H9 (cell line): ENCODE measurements around the gene ZNF784. TPM values are rescaled to one million over a fixed set of nuclear protein-coding genes. Genes with fewer than 3 reads are reported as not detected.

Experiments
- DNase-seq: peaks from one replicate; pipeline ENCODE4 v3.0.0-alpha.2; 2017
- H2AFZ ChIP-seq: one replicate; pipeline ENCODE4 v1.6.1; 2013; ENCODE audit warnings: mild to moderate bottlenecking, low read length, control low read depth, moderate library complexity
- H2AK5ac ChIP-seq: 2 replicates; pipeline ENCODE4 v1.6.1; 2013; ENCODE audit warnings: low read length, control low read depth, mixed read lengths; ENCODE audit not compliant: insufficient read length
- H2BK120ac ChIP-seq: one replicate; pipeline ENCODE4 v1.6.1; 2013; ENCODE audit warnings: low read depth, mild to moderate bottlenecking, low read length, control low read depth, inconsistent platforms; ENCODE audit not compliant: poor library complexity, severe bottlenecking
- H2BK12ac ChIP-seq: 2 replicates; pipeline ENCODE4 v1.6.1; 2013; ENCODE audit warnings: low read length, control low read depth, mixed read lengths, low read depth; ENCODE audit not compliant: insufficient read length
- H2BK15ac ChIP-seq: 2 replicates; pipeline ENCODE4 v1.6.1; 2013; ENCODE audit warnings: low read depth, low read length, control low read depth
- H2BK20ac ChIP-seq: one replicate; pipeline ENCODE4 v1.6.1; 2013; ENCODE audit warnings: low read depth, mild to moderate bottlenecking, low read length, control low read depth, inconsistent platforms; ENCODE audit not compliant: poor library complexity, severe bottlenecking
- H2BK5ac ChIP-seq: 2 replicates; pipeline ENCODE4 v1.6.1; 2013; ENCODE audit warnings: low read length, control low read depth, mixed read lengths; ENCODE audit not compliant: insufficient read length
- H3K14ac ChIP-seq: 2 replicates; pipeline ENCODE4 v1.6.1; 2013; ENCODE audit warnings: low read length, control low read depth; ENCODE audit not compliant: insufficient read depth
- H3K18ac ChIP-seq: 2 replicates; pipeline ENCODE4 v1.6.1; 2013; ENCODE audit warnings: low read depth, mild to moderate bottlenecking, mixed read lengths, low read length, control low read depth; ENCODE audit not compliant: insufficient read length
- H3K23ac ChIP-seq: 2 replicates; pipeline ENCODE4 v1.6.1; 2013; ENCODE audit warnings: low read length, control low read depth, mixed read lengths, low read depth; ENCODE audit not compliant: insufficient read length
- H3K23me2 ChIP-seq: 2 replicates; pipeline ENCODE4 v1.6.1; 2013; ENCODE audit warnings: low read depth, mild to moderate bottlenecking, mixed read lengths, low read length, control low read depth; ENCODE audit not compliant: insufficient read length, poor library complexity, severe bottlenecking
- H3K27ac ChIP-seq: 2 replicates; pipeline ENCODE4 v1.5.1; 2013; ENCODE audit warnings: low read length, control low read depth, mixed read lengths, low read depth; ENCODE audit not compliant: insufficient read length
- H3K27me3 ChIP-seq: 2 replicates; pipeline ENCODE4 v1.6.1; 2013; ENCODE audit warnings: low read length, control low read depth, inconsistent platforms; ENCODE audit not compliant: insufficient read depth
- H3K4ac ChIP-seq: 2 replicates; pipeline ENCODE4 v1.6.1; 2013; ENCODE audit warnings: low read depth, mild to moderate bottlenecking, control low read depth, inconsistent platforms, low read length, moderate library complexity
- H3K4me1 ChIP-seq: 2 replicates; pipeline ENCODE4 v1.6.1; 2013; ENCODE audit warnings: low read length, control low read depth, inconsistent platforms; ENCODE audit not compliant: insufficient read depth
- H3K4me2 ChIP-seq: 2 replicates; pipeline ENCODE4 v1.6.1; 2013; ENCODE audit warnings: low read length, control low read depth, mixed read lengths; ENCODE audit not compliant: insufficient read length, insufficient read depth
- H3K56ac ChIP-seq: 2 replicates; pipeline ENCODE4 v1.6.1; 2013; ENCODE audit warnings: low read depth, mild to moderate bottlenecking, mixed read lengths, low read length, control low read depth; ENCODE audit not compliant: insufficient read length
- H3K79me1 ChIP-seq: 2 replicates; pipeline ENCODE4 v1.6.1; 2013; ENCODE audit warnings: low read depth, mild to moderate bottlenecking, moderate library complexity, low read length, control low read depth, inconsistent platforms; ENCODE audit not compliant: insufficient read depth, poor library complexity, severe bottlenecking
- H3K79me2 ChIP-seq: 2 replicates; pipeline ENCODE4 v1.6.1; 2013; ENCODE audit warnings: low read length, control low read depth, inconsistent platforms; ENCODE audit not compliant: insufficient read depth
- H3K9ac ChIP-seq: 2 replicates; pipeline ENCODE4 v1.6.1; 2013; ENCODE audit warnings: low read length, control low read depth, mixed read lengths; ENCODE audit not compliant: insufficient read length; ENCODE audit errors: extremely low read depth
- H3K9me3 ChIP-seq: one replicate; pipeline ENCODE4 v1.6.1; 2013; ENCODE audit warnings: low read depth, low read length, inconsistent platforms; ENCODE audit not compliant: control insufficient read depth
- H3T11ph ChIP-seq: one replicate; pipeline ENCODE4 v1.6.1; 2013; ENCODE audit warnings: mild to moderate bottlenecking, low read length, control low read depth, inconsistent platforms
- H4K20me1 ChIP-seq: one replicate; pipeline ENCODE4 v1.6.1; 2013; ENCODE audit not compliant: control insufficient read depth, insufficient read length, insufficient read depth
- H4K5ac ChIP-seq: 2 replicates; pipeline ENCODE4 v1.6.1; 2013; ENCODE audit warnings: low read depth, mild to moderate bottlenecking, mixed read lengths, low read length, control low read depth; ENCODE audit not compliant: insufficient read length
- H4K8ac ChIP-seq: replicated peaks from 2 replicates; pipeline ENCODE4 v1.6.1; 2013; ENCODE audit warnings: low read length, control low read depth, mixed read lengths, low read depth; ENCODE audit not compliant: insufficient read length
- H4K91ac ChIP-seq: 2 replicates; pipeline ENCODE4 v1.6.1; 2013; ENCODE audit warnings: low read depth, mild to moderate bottlenecking, moderate library complexity, mixed read lengths, low read length, control low read depth; ENCODE audit not compliant: insufficient read length
- H3K27ac Mint-ChIP-seq, 3 experiments: 2 replicates in 2 of 3; 3 replicates in 1 of 3; pipeline ENCODE4 v1.8.0; 2020 to 2021; ENCODE audit warnings: mixed read lengths in 3 of 3, mild to moderate bottlenecking in 1 of 3, moderate library complexity in 1 of 3
- H3K27me3 Mint-ChIP-seq: 2 replicates; pipeline ENCODE4 v1.8.0; 2021; ENCODE audit warnings: low read depth, mild to moderate bottlenecking, moderate library complexity, mixed read lengths
- H3K36me3 Mint-ChIP-seq, 3 experiments: 2 replicates in 2 of 3; 3 replicates in 1 of 3; pipeline ENCODE4 v1.8.0; 2020 to 2021; ENCODE audit warnings: low read depth in 3 of 3, mixed read lengths in 3 of 3; ENCODE audit not compliant: insufficient read depth in 1 of 3
- H3K4me1 Mint-ChIP-seq, 2 experiments: 2 replicates each; pipeline ENCODE4 v1.8.0; 2020; ENCODE audit warnings: mixed read lengths in 2 of 2
- H3K4me3 Mint-ChIP-seq, 2 experiments: 2 replicates in 1 of 2; 3 replicates in 1 of 2; pipeline ENCODE4 v1.8.0; 2020 to 2021; ENCODE audit warnings: mild to moderate bottlenecking in 2 of 2, mixed read lengths in 2 of 2, moderate library complexity in 1 of 2
- H3K9me3 Mint-ChIP-seq, 2 experiments: 2 replicates in 1 of 2; 3 replicates in 1 of 2; pipeline ENCODE4 v1.8.0; 2020; ENCODE audit warnings: mild to moderate bottlenecking in 2 of 2, mixed read lengths in 2 of 2, moderate library complexity in 1 of 2
- CTCF ChIP-seq: fragments of 200-600 bp; sonication (generic); conservative IDR thresholded peaks from 3 replicates; pipeline ENCODE4 v1.8.0; 2021; ENCODE audit warnings: antibody characterized with exemption, mild to moderate bottlenecking
- WGBS: extraction: QIAGEN DNeasy Blood & Tissue Kit; methylation state at CpG from one replicate; pipeline ENCODE4 v1.1.7; 2013; ENCODE audit warnings: missing lambda C conversion rate, low lambda C conversion rate, mixed read lengths; ENCODE audit not compliant: insufficient read length; ENCODE audit errors: extremely low coverage; 5-methylcytosine and 5-hydroxymethylcytosine counted together
- total RNA-seq: library from RNA; stranded (reverse); gene quantifications from 2 replicates; pipeline ENCODE4 v1.2.1, GENCODE V29; 2021

ZNF784 gene
- total RNA-seq, 1 experiment from 2014 or later = 10.7 TPM

GRCh38 chr19:55606817-55607216 is 17.5 kb downstream of the ZNF784 start:
- H3K9me3 Mint-ChIP-seq = peaks cover 0 to 4% of the 10 kb centered on the region in 2 experiments; a peak in 1 of 5 replicates
- no peaks in the 10 kb centered on the region for H4K20me1 ChIP-seq
- H3K79me2 ChIP-seq = peaks cover 1% of the 10 kb centered on the region; the same call in 1 of the 2 replicates

More at GRCh38 chr19:55606817-55607216, 17.5 kb downstream of the ZNF784 start:
- TF ChIP-seq CTCF = no peak
- H3T11ph ChIP-seq = no peak overlapping the region
- Mint-ChIP-seq H3K36me3 (peaks cover 14 to 32% (median 23%) of the 10 kb centered on the region in 3 experiments), H3K4me3 (peak overlapping the region; percentile 92 to 97), H3K4me1 (peaks cover 24% of the 10 kb centered on the region in 2 experiments), H3K27me3 (no peaks in the 10 kb centered on the region), H3K27ac (peak overlapping the region in 2 of 3 experiments; percentile 21 to 37; a peak in 2 of 7 replicates)
- peaks cover 8% of the 10 kb centered on the region for H3K23me2 ChIP-seq
- no peak overlapping the region for H4K91ac ChIP-seq
- H2AFZ ChIP-seq = no peak overlapping the region
- H2BK20ac ChIP-seq = no peak overlapping the region
- no peak overlapping the region for H3K9ac ChIP-seq
- H4K5ac ChIP-seq = no peak overlapping the region
- DNase-seq = no peak
- no peak overlapping the region for H2BK120ac ChIP-seq
- H3K14ac ChIP-seq = no peak overlapping the region
- peak overlapping the region; percentile 72 for H3K4me2 ChIP-seq
- H3K56ac ChIP-seq = no peak overlapping the region
- no peak overlapping the region for H3K27ac ChIP-seq
- WGBS = no CpG with 5 or more reads among the region's 9 CpGs
- no peak overlapping the region for H3K4ac ChIP-seq
- no peak overlapping the region for H2BK15ac ChIP-seq
- H4K8ac ChIP-seq = no peak overlapping the region
- peaks cover 4% of the 10 kb centered on the region for H3K79me1 ChIP-seq
- H3K27me3 ChIP-seq = no peaks in the 10 kb centered on the region
- H2BK12ac ChIP-seq = no peak overlapping the region
- H2BK5ac ChIP-seq = no peak overlapping the region
- no peak overlapping the region for H3K18ac ChIP-seq
- no peak overlapping the region for H2AK5ac ChIP-seq
- H3K4me1 ChIP-seq = 0 out of 2 replicates have a peak, but pooled peaks cover 3% of the 10 kb centered on the region
- no peak overlapping the region for H3K23ac ChIP-seq
- H3K9me3 ChIP-seq = no peaks in the 10 kb centered on the region
